GM19455 (cell line): ENCODE measurements around the gene BCAM.
A peak's percentile ranks its signal among the peaks of the same experiment; 100 is the strongest.
"Not testable (repeated sequence)": the region's sequence is repeated elsewhere in the genome, so short reads cannot be mapped to it uniquely, and the experiment has no call there.

Experiments
- ATAC-seq: cut with Tn5 transposase; IDR thresholded peaks from one replicate; pipeline ENCODE4 v1.9.1; 2021; ENCODE audit not compliant: unreplicated experiment

BCAM gene, protein sequence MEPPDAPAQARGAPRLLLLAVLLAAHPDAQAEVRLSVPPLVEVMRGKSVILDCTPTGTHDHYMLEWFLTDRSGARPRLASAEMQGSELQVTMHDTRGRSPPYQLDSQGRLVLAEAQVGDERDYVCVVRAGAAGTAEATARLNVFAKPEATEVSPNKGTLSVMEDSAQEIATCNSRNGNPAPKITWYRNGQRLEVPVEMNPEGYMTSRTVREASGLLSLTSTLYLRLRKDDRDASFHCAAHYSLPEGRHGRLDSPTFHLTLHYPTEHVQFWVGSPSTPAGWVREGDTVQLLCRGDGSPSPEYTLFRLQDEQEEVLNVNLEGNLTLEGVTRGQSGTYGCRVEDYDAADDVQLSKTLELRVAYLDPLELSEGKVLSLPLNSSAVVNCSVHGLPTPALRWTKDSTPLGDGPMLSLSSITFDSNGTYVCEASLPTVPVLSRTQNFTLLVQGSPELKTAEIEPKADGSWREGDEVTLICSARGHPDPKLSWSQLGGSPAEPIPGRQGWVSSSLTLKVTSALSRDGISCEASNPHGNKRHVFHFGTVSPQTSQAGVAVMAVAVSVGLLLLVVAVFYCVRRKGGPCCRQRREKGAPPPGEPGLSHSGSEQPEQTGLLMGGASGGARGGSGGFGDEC

DNA sequence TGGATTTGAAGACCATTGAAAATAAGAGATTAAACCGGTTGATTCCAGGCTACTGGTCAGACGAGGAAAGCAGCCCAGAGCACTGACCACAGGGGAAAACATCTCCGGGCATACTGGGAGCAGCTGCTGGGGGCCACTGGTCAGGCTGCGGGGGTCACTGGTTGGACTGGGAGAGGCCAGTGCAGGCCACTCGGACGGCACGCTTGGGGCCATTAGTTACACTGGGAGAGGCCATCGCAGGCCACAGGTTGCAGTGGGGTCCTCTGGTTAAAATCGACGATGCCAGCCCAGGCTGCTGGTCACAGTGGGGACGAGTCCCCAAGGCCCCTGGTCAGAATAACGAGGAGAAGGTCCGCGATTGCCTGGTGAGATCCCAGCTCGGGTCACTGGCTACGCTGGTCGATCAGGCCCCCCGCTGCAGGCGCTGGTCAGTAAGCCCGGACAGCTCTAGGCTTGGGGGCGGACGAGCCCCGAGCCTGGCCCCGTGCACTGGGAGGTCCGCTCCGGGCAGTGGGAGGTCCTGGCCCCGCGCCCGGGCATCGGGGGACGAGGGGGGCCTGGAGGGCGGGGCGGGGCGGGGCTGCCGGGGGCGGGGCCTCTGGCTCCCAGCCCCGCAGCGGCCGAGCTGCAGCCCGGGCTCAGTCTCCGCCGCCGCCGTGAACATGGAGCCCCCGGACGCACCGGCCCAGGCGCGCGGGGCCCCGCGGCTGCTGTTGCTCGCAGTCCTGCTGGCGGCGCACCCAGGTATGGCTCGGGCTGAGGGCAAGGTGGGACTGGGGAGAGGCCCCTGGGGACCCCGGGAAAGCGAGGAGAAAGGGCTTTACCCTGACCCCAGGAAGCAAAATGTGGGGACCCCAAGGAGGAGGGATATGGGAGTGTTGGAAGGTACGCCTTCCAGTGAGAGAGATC, at the start of gene BCAM:
BCAM (plus strand) TSS at position 641 of the 909 bp plus-strand sequence; CDS start at position 663, 22 bp downstream.
- ATAC-seq, result no peak

DNA sequence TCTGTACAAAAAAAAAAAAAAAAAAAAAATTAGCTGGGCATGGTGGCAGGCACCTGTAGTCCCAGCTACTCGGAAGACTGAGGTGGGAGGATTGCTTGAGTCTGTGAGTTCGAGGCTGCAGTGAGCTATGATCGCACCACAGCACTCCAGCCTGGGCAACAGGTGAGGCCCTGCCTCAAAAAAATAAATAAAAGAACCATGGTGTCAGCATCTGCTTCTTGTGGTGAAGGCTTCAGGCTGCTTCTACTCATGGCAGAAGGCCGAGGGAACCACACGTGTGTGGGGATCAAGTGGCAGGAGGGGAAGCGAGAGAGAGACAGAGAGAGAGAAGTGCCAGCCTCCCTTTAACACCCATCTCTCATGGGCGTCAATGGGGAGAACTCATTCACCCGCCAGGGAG, 46.9 kb upstream of the BCAM start:
- no peak for ATAC-seq

DNA sequence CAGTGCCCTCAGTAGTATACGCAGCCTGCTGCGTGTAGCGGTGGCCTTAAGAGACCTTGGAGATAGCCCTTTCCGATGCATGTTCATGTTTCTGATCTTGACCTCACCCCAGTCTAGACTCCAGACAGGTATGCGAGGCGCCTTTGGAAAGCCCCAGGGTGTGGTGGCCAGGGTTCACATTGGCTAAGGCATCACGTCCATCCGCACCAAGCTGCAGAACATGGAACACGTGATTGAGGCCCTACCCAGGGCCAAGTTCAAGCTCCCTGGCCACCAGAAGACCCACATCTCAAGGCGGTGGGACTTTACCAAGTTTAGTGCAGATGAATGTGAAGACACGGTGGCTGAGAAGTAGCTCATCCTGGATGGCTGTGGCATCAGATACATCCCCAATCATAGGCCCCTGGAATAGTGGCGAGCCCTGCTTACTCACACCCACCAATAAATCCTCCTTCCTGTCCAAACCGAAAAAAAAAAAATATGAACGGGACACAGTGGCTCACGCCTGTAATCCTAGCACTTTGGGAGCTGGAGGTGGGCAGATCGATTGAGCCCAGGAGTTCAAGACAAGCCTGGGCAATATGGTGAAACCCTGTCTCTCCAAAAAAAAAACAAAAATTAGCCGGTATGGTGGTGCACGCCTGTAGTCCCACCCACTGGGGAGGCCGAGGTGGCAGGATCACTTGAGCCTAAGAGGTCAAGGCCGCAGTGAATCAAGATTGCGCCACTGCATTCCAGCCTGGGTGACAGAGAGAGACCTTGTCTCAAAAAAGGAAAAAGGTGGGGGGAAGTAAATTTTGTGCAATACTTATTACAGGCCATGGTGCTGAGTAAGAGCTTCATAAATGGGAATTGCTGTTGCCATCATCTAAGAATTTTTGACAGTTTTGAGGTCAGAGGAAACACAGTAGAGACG, 43.6 kb upstream of the BCAM start:
- ATAC-seq, result no peak

DNA sequence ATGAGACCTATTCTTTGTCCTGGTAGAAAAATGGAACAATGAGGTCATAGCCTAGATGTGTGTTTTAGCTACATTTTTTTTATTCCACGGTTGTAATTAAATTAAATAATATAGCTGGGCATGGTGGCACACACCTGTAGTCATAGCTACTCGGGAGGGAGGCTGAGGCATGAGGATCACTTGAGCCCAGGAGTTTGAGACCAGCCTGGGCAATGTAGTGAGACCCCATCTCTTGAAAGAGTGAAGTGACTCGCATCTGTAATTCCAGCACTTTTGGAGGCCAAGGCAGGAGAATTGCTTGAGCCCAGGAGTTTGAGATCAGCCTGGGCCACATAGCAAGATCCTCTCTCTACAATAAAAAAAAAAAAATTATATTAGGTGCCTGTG, 43.0 kb upstream of the BCAM start:
- ATAC-seq, result no peak

DNA sequence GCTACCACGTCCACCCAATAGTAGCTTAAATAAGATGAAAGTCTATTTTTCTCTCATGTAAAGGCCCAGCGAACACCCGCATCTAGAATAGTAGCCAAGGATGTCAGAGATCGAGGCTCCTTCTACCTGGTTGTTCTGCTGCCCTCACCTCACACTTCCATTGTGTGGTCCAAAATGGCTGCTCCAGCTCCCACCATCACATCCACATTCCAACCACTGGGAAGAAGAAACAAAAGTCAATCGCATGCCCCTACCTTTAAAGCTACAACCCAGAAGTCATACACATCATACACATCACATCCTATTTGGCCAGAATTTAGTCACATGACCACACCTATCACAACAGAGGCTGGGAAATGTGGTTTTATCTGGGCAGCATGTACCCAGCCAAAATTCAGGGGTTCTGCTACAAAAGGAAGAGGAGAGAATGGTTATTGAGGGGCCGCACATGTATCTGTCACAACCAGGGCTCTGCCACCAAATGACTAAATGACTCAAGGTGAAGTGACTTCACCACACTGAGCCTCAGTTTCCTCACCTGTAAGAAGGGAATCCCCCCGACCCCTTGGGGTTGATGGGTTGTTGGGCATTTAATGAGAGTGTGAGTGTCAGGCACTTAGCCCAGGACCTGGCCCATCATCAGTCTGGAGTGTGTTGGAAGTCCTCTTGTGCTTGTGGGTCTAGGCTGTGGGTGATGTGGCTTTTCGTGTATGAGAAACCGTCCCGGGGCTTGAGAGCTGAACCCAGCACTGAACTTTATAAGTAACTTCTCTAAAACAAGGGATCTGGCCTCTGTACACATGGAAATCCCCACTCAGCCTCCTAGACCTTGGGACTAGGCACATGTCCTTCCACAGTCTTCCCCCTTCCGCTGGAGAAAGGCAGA, 41.4 kb upstream of the BCAM start:
- no peak for ATAC-seq

DNA sequence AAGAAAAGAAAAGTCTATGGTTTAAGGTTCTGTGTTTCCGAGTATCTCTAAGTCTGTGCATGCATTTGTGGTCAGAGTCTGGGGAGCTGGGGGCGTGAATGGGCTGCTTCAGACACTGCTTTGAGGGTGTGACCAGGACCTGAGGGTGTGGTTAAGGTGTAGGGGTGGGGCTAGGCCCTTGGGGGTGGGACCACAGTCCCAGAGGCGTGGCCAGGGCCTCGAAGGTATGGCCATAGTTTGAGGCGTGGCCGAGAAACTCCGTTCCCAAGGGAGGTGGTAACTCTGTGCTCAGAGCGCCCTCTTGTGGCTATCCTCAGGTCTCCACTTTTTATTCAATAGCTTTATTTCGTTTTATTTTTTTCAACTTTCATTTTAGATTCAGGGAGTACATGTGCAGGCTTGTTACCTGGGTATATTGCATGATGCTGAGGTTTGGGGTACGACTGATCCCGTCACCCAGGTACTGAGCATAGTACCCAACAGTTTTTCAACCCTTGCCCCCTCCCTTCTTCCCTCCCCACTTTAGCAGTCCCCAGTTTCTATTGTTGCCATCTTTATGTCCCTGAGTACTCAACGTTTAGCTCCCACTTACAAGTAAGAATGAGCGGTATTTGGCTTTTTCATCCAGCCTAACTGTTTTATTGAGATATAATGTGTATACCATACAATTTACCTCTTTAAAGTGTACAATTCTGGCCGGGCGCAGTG, 38.2 kb upstream of the BCAM start:
- ATAC-seq, result peak; percentile 92

DNA sequence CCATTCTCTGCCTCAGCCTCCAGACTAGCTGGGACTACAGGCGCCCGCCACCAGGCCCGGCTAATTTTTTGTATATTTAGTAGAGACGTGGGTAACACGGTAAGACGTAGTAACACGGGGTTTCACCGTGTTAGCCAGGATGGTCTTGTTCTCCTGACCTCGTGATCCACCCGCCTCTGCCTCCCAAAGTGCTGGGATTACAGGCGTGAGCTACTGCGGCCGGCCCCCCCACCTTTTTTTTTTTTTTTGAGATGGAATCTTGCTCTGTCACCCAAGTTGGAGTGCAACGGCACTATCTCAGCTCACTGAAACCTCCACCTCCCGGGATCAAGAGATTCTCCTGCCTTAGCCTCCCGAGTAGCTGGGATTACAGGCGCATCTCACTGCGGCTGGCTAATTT, 36.8 kb upstream of the BCAM start:
- not testable (repeated sequence) for ATAC-seq

DNA sequence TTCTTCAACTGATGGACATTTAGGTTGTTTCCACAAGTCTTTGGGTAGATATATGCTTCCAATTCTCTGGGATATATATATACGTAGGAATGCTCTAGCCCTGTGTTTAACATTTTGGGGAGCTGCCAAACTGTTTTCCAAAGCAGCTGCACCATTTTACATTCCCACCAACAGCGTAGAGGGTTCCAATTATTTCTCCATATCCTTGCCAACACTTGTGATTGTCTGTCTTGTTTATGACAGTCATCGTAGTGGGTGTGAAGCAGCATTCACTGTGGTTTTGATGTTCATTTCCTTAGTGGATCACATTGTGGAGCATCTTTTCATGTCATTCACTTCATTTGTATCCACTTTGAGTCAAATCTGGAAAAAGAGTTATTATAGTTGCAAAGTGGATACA, 35.9 kb upstream of the BCAM start:
- ATAC-seq, result no peak

DNA sequence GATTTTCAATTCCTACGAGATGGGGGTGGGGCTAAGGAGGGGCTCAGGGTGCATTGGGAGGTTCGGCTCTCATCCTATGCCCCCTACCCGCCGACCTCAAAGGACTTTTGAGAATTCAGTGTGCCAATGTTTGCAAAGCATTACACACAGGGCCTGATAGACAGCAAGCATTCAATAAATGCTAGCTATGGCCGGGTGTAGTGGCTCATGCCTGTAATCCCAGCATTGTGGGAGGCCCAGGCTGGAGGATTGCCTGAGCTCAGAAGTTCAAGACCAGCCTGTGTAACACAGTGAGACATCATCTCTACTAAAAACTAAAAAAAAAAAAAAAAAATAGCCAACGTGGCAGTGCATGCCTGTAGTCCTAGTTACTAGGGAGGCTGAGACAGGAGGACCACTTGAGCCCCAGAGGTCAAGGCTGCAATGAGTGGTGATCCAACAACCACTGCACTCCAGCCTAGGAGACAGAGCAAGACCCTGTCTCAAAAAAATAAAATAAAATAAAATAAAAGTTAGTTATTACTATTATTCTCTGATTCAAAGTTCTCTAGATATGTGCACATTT, 33.1 kb upstream of the BCAM start:
- ATAC-seq, result no peak

DNA sequence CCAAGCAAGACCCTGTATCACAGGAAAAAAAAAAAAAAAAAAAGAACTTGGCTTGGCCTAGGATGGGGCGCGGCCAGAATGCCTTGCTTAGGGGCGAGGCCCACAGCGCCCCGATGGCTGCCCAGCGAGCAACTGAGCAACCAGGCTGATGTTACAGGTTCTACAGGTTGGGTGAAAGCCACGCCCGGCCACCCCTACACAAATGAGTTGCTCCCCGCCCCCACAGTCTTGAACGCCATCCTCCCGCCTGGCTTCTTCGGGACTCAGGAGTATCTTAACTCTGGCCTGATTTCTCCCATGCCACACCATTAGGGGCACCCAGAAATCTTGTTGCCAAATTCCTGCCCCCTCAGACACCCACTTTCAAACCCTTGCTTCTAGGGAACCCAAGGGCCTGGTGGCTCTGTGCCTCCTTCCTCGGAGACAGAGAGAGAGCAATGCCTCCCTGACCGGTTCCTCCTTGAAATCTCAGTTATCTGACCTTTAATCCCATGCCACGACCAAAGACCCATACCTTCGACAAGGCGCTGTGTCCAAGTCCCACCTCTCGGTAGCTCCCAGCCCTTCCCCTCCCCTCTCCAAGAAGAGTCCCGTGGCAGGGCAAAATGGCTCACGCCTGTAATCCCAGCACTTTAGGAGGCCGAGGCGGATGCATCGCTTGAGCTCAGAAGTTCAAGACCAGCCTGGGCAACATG, 32.4 kb upstream of the BCAM start:
- ATAC-seq, result no peak

DNA sequence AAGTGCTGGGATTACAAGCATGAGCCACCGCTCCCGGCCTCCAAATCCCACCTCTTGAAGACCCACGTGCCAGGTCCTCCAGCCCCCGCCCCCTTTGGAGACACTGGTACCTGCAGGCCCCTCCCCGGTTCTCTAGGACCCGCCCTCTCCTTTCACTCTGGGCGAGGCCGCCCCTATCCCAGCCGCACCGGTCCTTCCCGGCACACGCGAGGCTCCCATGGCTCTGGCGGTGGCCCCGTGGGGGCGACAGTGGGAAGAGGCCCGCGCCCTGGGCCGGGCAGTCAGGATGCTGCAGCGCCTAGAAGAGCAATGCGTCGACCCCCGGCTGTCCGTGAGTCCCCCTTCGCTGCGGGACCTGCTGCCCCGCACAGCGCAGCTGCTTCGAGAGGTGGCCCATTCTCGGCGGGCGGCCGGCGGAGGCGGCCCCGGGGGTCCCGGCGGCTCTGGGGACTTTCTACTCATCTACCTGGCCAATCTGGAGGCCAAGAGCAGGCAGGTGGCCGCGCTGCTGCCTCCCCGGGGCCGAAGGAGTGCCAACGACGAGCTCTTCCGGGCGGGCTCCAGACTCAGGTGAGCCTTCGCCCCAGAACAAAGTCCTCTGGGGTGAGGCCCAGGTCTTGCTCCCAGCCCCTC, 31.1 kb upstream of the BCAM start, which contains the start of gene CBLC:
CBLC (plus strand) TSS at position 176 of the 633 bp plus-strand sequence; CDS start at position 218, 42 bp downstream.
- no peak for ATAC-seq

DNA sequence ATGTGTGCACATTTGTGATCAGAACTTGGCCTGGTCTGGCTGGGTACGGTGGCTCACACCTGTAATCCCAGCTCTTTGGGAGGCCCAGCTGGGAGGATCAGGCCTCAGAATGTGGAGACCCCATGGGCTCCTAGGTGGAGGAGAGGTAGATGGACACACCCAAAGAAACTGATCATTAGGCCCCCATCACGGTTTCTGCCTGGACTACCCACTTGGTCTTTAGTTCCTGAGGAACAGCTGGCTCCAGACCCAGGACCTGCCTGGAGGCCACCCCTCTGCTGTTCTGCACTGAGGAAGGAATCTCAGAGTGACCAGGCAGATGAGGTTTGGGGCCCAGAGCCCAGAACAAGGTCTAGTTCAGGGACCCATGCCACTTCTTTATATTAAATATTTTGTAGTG, 29.8 kb upstream of the BCAM start:
- ATAC-seq, result no peak

DNA sequence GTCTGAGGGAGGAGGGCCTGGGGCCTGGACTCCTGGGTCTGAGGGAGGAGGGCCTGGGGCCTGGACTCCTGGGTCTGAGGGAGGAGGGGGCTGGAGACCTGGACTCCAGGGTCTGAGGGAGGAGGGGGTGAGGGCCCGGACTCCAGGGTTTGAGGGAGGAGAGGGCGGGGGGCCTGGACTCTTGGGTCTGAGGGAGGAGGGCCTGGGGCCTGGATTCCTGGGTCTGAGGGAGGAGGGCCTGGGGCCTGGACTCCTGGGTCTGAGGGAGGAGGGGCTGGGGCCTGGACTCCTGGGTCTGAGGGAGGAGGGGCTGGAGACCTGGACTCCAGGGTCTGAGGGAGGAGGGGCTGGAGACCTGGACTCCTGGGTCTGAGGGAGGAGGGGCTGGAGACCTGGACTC, 27.2 kb upstream of the BCAM start:
- ATAC-seq, result not testable (repeated sequence)

DNA sequence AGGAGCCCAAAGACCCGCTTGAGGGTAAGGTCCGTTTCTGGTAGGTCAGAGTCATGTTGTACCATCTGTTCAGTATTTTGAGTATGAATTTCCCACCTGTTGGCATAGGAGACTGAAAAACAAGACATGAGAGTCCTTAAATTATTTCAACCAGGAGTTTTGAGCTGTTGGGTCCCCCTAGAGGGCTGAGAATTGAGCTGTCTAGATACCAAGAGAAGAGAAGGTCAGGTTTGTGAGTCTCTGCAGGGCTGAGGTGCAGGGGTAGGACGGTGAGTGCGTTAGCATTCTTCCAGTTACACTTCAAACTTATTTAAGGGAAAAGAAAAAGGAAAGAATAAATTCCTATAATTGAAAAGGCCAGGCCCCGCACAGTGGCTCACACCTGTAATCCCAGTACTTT, 26.2 kb upstream of the BCAM start:
- no peak for ATAC-seq

DNA sequence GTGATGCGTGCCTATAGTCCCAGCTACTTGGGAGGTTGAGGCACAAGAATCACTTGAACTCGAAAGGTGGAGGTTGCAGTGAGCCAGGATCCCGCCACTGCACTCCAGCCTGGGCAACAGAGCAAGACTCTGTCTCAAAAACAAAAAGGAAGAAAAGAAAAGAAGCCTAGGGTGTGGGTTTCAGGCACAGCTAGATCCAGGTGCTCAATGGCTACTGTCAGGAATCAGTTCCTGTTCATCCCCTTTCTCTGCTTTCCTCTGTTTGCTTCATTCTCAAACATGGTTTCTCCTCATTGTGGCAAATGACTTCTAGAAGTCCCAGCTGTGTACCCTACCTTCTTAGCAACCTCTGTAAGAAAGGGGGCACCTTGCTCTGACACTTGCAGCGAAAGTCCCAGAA, 25.4 kb upstream of the BCAM start:
- ATAC-seq, result no peak

DNA sequence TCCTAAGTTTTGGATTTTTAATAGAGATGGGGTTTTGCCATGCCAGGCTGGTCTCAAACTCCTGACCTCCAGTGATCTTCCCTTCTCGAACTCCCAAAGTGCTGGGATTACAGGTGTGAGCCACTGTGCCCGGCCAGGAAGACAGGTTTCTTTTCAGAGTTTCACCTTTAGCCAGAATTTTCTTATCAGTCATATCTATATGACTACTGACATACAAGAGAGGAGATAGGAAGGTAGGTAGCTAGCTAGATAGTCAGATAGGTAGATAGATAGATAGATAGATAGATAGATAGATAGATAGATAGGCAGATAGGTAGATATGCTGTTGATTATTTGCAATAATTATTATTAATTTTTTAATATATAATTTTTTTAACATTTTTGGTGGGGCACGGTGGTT, 23.6 kb upstream of the BCAM start:
- ATAC-seq, result no peak

DNA sequence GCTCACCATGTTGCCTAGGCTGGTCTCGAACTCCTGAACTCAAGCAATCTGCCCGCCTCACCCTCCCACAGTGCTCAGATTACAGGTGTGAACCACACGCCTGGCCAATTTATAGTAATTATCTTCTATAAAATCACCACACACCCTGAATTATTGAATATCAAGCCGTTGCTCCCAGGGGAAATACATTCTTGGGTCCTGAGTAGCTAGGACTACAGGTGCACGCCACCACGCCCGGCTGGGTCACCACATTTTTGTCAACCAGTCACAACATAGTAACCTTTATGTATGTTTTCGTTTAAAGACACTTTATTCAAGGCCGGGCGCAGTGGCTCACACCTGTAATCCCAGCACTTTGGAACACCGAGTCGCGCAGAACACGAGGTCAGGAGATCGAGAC, 22.9 kb upstream of the BCAM start:
- no peak for ATAC-seq
